ENCODE data around the gene HMGCLL1. TPM values are rescaled to one million over a fixed set of nuclear protein-coding genes. Genes with fewer than 3 reads are reported as not detected.
A peak's percentile ranks its signal among the peaks of the same experiment; 100 is the strongest.

HMGCLL1 gene
- total and polyA plus RNA-seq, 8 donors = 0.69 to 8.1 (median 1.1) TPM

DNA sequence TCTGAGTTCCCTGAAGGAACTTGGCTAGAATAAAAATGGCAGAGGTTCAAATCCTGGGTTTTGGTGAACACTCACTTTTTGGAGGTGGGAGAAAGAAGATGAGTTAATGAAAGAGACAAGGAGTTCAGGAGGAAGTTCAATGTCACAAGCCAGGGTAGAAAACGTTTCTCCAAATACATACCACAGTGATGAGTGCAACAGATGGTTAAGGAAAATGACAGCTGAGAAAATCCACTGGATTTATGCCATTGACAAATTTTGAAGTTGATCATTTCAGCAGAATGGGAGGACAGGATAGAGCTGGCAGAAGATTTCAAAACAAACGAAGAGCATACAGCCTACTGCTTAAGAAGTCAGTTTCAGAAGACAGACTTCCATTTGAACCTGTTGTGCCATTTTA is 129.0 kb downstream of the HMGCLL1 start:
- ATAC-seq = no peak
- intact Hi-C loops (cut with DNase I) = no loop called here
- no peak for FAIRE-seq

DNA sequence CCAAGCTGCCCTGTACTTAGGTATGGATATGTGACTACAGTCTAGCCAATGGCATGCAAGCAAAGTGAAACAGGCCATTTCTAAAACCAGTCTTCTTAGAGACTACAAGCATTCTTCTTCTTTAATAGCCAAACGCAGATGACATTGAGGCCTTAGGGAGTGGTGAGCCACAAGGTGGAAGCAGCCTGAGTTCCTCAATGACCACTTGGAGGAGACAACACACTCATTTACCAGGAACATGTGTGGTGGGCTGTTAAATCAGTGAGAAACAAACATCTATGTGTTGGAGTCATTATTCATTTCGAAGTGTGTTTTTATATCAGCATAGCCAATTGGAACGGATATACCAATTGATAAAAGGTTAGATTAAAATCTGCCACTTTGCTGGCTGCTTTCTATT is 129.8 kb downstream of the HMGCLL1 start:
- H3K36me3 ChIP-seq = no peaks in the 10 kb centered on the region
- H3K4me3 ChIP-seq = no peak overlapping the region
- H3K4me1 ChIP-seq = peaks cover 0 to 12% (median 9%) of the 10 kb centered on the region in 3 donors
- intact Hi-C loops (cut with DNase I) = loop anchor here in 1 of 3 donors (10.0 kb wide), 2 partner anchors 436 to 506 kb away; no protein-coding TSS in a partner anchor
- TF ChIP-seq, protein P1, sequence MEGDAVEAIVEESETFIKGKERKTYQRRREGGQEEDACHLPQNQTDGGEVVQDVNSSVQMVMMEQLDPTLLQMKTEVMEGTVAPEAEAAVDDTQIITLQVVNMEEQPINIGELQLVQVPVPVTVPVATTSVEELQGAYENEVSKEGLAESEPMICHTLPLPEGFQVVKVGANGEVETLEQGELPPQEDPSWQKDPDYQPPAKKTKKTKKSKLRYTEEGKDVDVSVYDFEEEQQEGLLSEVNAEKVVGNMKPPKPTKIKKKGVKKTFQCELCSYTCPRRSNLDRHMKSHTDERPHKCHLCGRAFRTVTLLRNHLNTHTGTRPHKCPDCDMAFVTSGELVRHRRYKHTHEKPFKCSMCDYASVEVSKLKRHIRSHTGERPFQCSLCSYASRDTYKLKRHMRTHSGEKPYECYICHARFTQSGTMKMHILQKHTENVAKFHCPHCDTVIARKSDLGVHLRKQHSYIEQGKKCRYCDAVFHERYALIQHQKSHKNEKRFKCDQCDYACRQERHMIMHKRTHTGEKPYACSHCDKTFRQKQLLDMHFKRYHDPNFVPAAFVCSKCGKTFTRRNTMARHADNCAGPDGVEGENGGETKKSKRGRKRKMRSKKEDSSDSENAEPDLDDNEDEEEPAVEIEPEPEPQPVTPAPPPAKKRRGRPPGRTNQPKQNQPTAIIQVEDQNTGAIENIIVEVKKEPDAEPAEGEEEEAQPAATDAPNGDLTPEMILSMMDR (IDR thresholded peaks at IDR 0.05) = no peak
- H3K9me3 ChIP-seq = no peaks in the 10 kb centered on the region
- FAIRE-seq (no peak), DNase-seq (no peak), ATAC-seq (peak in 1 of 4 donors; percentile 38)
- H3K27me3 ChIP-seq = no peaks in the 10 kb centered on the region
- no peak overlapping the region for H3K27ac ChIP-seq
- 50 to 57% methylated on average over 3 of the region's 3 CpGs for WGBS, 2 donors

More for the DNA sequence above, 129.0 kb downstream of the HMGCLL1 start:
- no peak for DNase-seq
- TF ChIP-seq, protein P1 (IDR thresholded peaks at IDR 0.05) = no peak
- H3K27ac ChIP-seq = no peak overlapping the region
- no peaks in the 10 kb centered on the region for H3K27me3 ChIP-seq
- no peaks in the 10 kb centered on the region for H3K36me3 ChIP-seq
- H3K9me3 ChIP-seq = no peaks in the 10 kb centered on the region
- WGBS, 2 donors = 49 to 50% methylated on average over 2 of the region's 2 CpGs
- H3K4me1 ChIP-seq = peaks cover 0 to 12% (median 6%) of the 10 kb centered on the region in 3 donors
- H3K4me3 ChIP-seq = no peak overlapping the region

DNA sequence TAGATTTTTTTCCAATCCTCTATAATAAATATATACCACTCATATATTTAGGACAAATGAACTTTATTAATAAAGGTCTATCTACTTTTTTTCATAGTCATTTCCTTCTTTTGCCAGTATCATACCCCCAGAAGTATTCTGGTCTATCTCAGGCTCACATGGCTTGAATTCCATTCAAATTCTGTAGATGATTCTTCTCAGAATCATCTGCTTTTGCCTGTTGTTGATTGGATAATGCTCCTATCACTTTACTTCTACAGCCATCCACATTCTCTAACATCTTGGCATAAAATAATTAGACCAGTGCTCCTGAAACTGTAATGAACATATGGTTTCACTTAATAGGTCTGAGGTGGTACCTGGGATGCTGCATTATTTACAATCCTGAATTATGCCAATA is 130.5 kb downstream of the HMGCLL1 start:
- DNase-seq (no peak), FAIRE-seq (no peak), ATAC-seq (no peak)
- no peak overlapping the region for H3K4me3 ChIP-seq
- H3K4me1 ChIP-seq = peaks cover 0 to 17% (median 12%) of the 10 kb centered on the region in 3 donors
- no peak overlapping the region for H3K27ac ChIP-seq
- H3K9me3 ChIP-seq = no peaks in the 10 kb centered on the region
- intact Hi-C loops (cut with DNase I) = loop anchor here in 1 of 3 donors (10.0 kb wide), 2 partner anchors 436 to 506 kb away; no protein-coding TSS in a partner anchor
- TF ChIP-seq, protein P1 (IDR thresholded peaks at IDR 0.05) = no peak
- no peaks in the 10 kb centered on the region for H3K36me3 ChIP-seq
- H3K27me3 ChIP-seq = no peaks in the 10 kb centered on the region

DNA sequence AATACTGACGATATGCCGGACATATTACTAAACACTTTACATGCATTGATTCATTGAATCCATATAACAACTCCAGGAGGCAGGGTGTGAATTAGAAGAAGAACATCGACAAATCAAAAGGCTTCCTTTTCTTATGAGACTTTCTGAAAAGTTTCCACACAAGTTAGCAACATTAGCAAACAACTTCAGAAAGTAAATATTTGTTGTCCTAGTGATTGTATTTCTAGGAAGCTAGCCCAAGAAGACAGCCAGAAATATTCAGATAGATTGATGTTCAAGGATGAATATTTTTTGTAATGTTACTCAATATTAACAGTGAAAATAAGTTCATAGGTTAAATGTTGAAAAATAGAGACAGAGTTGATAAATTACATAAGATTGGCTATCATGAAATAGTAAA is 131.1 kb downstream of the HMGCLL1 start:
- FAIRE-seq (no peak), DNase-seq (no peak), ATAC-seq (no peak)
- 27 to 31% methylated on average over 3 of the region's 3 CpGs for WGBS, 2 donors
- no peaks in the 10 kb centered on the region for H3K9me3 ChIP-seq
- H3K27ac ChIP-seq = no peak overlapping the region
- TF ChIP-seq, protein P1 (IDR thresholded peaks at IDR 0.05) = no peak
- no peaks in the 10 kb centered on the region for H3K36me3 ChIP-seq
- no peak overlapping the region for H3K4me3 ChIP-seq
- H3K4me1 ChIP-seq = peaks cover 0 to 22% (median 18%) of the 10 kb centered on the region in 3 donors
- no peaks in the 10 kb centered on the region for H3K27me3 ChIP-seq
- intact Hi-C loops (cut with DNase I) = loop anchor here in 1 of 3 donors (10.0 kb wide), 2 partner anchors 437 to 507 kb away; no protein-coding TSS in a partner anchor

DNA sequence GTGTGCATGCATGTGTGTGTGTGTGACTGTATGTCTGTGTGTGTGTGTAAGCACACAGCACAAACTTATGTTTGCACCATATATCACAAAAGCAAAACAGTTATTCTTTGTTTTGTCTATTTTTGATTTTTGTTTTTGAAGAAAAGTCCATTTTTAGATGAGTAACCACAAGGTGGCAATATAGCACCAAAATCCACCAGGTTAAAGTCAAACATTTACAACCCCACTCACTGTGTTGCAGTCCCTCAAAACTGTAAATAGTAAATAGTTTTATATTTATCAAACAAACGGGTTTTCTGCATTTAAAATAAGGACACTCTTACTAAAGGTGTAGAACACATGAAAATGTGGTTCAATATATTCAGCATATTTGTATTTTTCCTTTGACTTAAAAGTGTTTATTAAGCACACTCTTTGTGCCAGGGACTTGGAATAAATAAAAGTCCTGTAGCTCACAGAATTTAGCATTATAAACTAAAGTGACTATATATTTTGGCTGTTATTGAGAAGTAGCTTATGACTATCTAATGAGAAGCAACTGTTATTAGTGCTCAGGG is 133.3 kb downstream of the HMGCLL1 start:
- intact Hi-C loops (cut with DNase I) = loop anchor here in 1 of 3 donors (10.0 kb wide), 2 partner anchors 439 to 509 kb away; no protein-coding TSS in a partner anchor

More for the DNA sequence above, 133.3 kb downstream of the HMGCLL1 start:
- no peak overlapping the region for H3K4me3 ChIP-seq
- DNase-seq (no peak), ATAC-seq (peak in 3 of 4 donors; percentile 44 to 70 (median 46)), FAIRE-seq (peak; percentile 78)
- no peaks in the 10 kb centered on the region for H3K27me3 ChIP-seq
- H3K4me1 ChIP-seq = peaks cover 0 to 24% (median 20%) of the 10 kb centered on the region in 3 donors
- TF ChIP-seq, protein P1 (IDR thresholded peaks at IDR 0.05) = peak in 2 of 4 donors; percentile 23 to 44
- H3K27ac ChIP-seq = no peak overlapping the region
- no peaks in the 10 kb centered on the region for H3K36me3 ChIP-seq
- H3K9me3 ChIP-seq = no peaks in the 10 kb centered on the region
- 0% methylated on average over 1 of the region's 1 CpG for WGBS, 2 donors
